Measurements from ENCODE around the gene DLAT. TPM values are rescaled to one million over a fixed set of nuclear protein-coding genes. Genes with fewer than 3 reads are reported as not detected.

The DLAT gene
- total RNA-seq, 1 experiment from 2014 or later = 102 TPM

- Histone ChIP-seq H3K9ac (ENCODE audit: low read length) (no peak overlapping the region), H3K36me3 (ENCODE audit: low read depth, low read length) (no peaks in the 10 kb centered on the region), H3K9me3 (ENCODE audit: low read length) (no peaks in the 10 kb centered on the region), H4K20me1 (ENCODE audit: low read length) (no peaks in the 10 kb centered on the region), H3K4me2 (ENCODE audit: low read length) (peak overlapping the region; percentile 98), H3K27me3 (ENCODE audit: low read length) (no peaks in the 10 kb centered on the region), H3K4me1 (ENCODE audit: insufficient read depth, low read length) (peaks cover 16% of the 10 kb centered on the region), H3K4me3 (ENCODE audit: low read length) (peak overlapping the region; percentile 77), H3K9me2 (replicated peaks; ENCODE audit: low read length) (no peaks in the 10 kb centered on the region), H2AFZ (ENCODE audit: low read length) (peak overlapping the region; percentile 63), H3F3A (ENCODE audit: low read length, unreplicated experiment) (no peaks in the 10 kb centered on the region), H3K27ac (ENCODE audit: low read length) (no peak overlapping the region), H3K79me2 (ENCODE audit: low read length) (no peaks in the 10 kb centered on the region)
- CTCF ChIA-PET = no interaction called here
- peak; percentile 36 for ATAC-seq
- BruUV-seq (replicated peaks) = no TSS peak
- intact Hi-C loops (cut with micrococcal nuclease) = loop anchor here (2.0 kb wide), 1 partner anchor 16 kb away; no protein-coding TSS in a partner anchor
- DNase-seq = peak; percentile 33
- POLR2A ChIA-PET (ENCODE audit: unreplicated experiment) = interaction anchor here (0.6 kb wide), 2 partner anchors 38 to 138 kb away, joined by 3 read pairs; no protein-coding TSS in a partner anchor
- TF ChIP-seq EZH2phosphoT487 (IDR thresholded peaks at IDR 0.05; ENCODE audit: borderline replicate concordance, low read length) (no peak), EZH2 (IDR thresholded peaks at IDR 0.05; ENCODE audit: low read length, unreplicated experiment) (no peak), CTCF (conservative IDR thresholded peaks at IDR 0.05; ENCODE audit: low read depth, low read length) (no peak)
Observed at GRCh38 chr11:111976767-111977145, 48.5 kb upstream of the DLAT start.

GRCh38 chr11:111977146-111978027, 47.8 kb upstream of the DLAT start:
- H3F3A ChIP-seq (ENCODE audit: low read length, unreplicated experiment) = no peaks in the 10 kb centered on the region
- TF ChIP-seq CTCF (conservative IDR thresholded peaks at IDR 0.05; ENCODE audit: low read depth, low read length) (no peak), EZH2phosphoT487 (IDR thresholded peaks at IDR 0.05; ENCODE audit: borderline replicate concordance, low read length) (no peak), EZH2 (IDR thresholded peaks at IDR 0.05; ENCODE audit: low read length, unreplicated experiment) (no peak)
- H3K9me3 ChIP-seq (ENCODE audit: low read length) = no peaks in the 10 kb centered on the region
- intact Hi-C loops (cut with micrococcal nuclease) = loop anchor here (2.0 kb wide), 1 partner anchor 17 kb away; no protein-coding TSS in a partner anchor
- H3K27ac ChIP-seq (ENCODE audit: low read length) = no peak overlapping the region
- no peaks in the 10 kb centered on the region for H3K36me3 ChIP-seq (ENCODE audit: low read depth, low read length)
- H4K20me1 ChIP-seq (ENCODE audit: low read length) = no peaks in the 10 kb centered on the region
- peak overlapping the region; percentile 98 for H3K4me2 ChIP-seq (ENCODE audit: low read length)
- no peaks in the 10 kb centered on the region for H3K79me2 ChIP-seq (ENCODE audit: low read length)
- no peaks in the 10 kb centered on the region for H3K27me3 ChIP-seq (ENCODE audit: low read length)
- peaks cover 23% of the 10 kb centered on the region for H3K4me1 ChIP-seq (ENCODE audit: insufficient read depth, low read length)
- ChIA-PET POLR2A (ENCODE audit: unreplicated experiment) (interaction anchor here (0.6 to 1.4 kb wide), 4 partner anchors 38 to 139 kb away, joined by 3 to 4 read pairs (median 3); no protein-coding TSS in a partner anchor), CTCF (no interaction called here)
- no peaks in the 10 kb centered on the region for H3K9me2 ChIP-seq (replicated peaks; ENCODE audit: low read length)
- BruUV-seq (replicated peaks) = no TSS peak
- peak overlapping the region; percentile 44 for H3K9ac ChIP-seq (ENCODE audit: low read length)
- H3K4me3 ChIP-seq (ENCODE audit: low read length) = peak overlapping the region; percentile 77
- ATAC-seq = peak; percentile 69
- DNase-seq = peak; percentile 56
- peak overlapping the region; percentile 95 for H2AFZ ChIP-seq (ENCODE audit: low read length)

Data from PC-3 (cell line).